Osteoblast (primary cell): ENCODE measurements around the gene RASD2. TPM values are rescaled to one million over a fixed set of nuclear protein-coding genes. Genes with fewer than 3 reads are reported as not detected.
"Not testable (repeated sequence)": the region's sequence is repeated elsewhere in the genome, so short reads cannot be mapped to it uniquely, and the experiment has no call there.

Source experiments
- DNase-seq: peaks from one replicate; pipeline ENCODE4 v3.0.0; 2011; ENCODE audit warnings: low spot score, mixed read lengths; ENCODE audit not compliant: insufficient read length; ENCODE audit errors: missing footprints
- H2AFZ ChIP-seq: 2 replicates; pipeline ENCODE4 v1.6.0; 2011; ENCODE audit warnings: mild to moderate bottlenecking, low read length
- H3K27ac ChIP-seq: 2 replicates; pipeline ENCODE4 v1.5.1; 2011; ENCODE audit warnings: mild to moderate bottlenecking, low read depth, low read length, moderate library complexity
- H3K27me3 ChIP-seq: 2 replicates; pipeline ENCODE4 v1.6.0; 2012; ENCODE audit warnings: mild to moderate bottlenecking, control low read depth, inconsistent platforms, low read length, moderate library complexity; ENCODE audit not compliant: insufficient read depth
- H3K36me3 ChIP-seq: 2 replicates; pipeline ENCODE4 v1.5.1; 2011; ENCODE audit warnings: mild to moderate bottlenecking, low read length, control low read depth, moderate library complexity; ENCODE audit not compliant: insufficient read depth
- H3K4me1 ChIP-seq: 2 replicates; pipeline ENCODE4 v1.5.1; 2011; ENCODE audit warnings: mild to moderate bottlenecking, low read length, control low read depth, moderate library complexity; ENCODE audit not compliant: insufficient read depth
- H3K4me2 ChIP-seq: 2 replicates; pipeline ENCODE4 v1.6.0; 2011; ENCODE audit warnings: mild to moderate bottlenecking, low read length; ENCODE audit not compliant: insufficient read depth
- H3K4me3 ChIP-seq: fragments of 200-600 bp; sonication (generic); 3 replicates; pipeline ENCODE4 v1.5.1; 2012; ENCODE audit warnings: mild to moderate bottlenecking, low read length, inconsistent platforms; ENCODE audit not compliant: insufficient read depth
- H3K79me2 ChIP-seq: 2 replicates; pipeline ENCODE4 v1.6.0; 2012; ENCODE audit warnings: mild to moderate bottlenecking, low read length, control low read depth, inconsistent platforms; ENCODE audit not compliant: insufficient read depth
- H3K9me3 ChIP-seq: 2 replicates; pipeline ENCODE4 v1.5.1; 2011; ENCODE audit warnings: low read depth, low read length, control low read depth
- H4K20me1 ChIP-seq: 2 replicates; pipeline ENCODE4 v1.6.0; 2012; ENCODE audit warnings: mild to moderate bottlenecking, low read length, control low read depth; ENCODE audit not compliant: insufficient read depth
- CTCF ChIP-seq: IDR thresholded peaks from 2 replicates; pipeline ENCODE4 v1.5.1; 2011; ENCODE audit warnings: mild to moderate bottlenecking, low read depth, low read length, moderate library complexity; ENCODE audit errors: extremely low read depth
- total RNA-seq: library from RNA; depleted of rRNA; stranded (reverse); fragments of >200 nt; gene quantifications from 2 replicates; pipeline ENCODE4 v1.2.3, GENCODE V29; 2012

Gene RASD2
- total RNA-seq, 1 donor: under 0.01 TPM

- no peaks in the 10 kb centered on the region for H3K79me2 ChIP-seq
- no peaks in the 10 kb centered on the region for H3K9me3 ChIP-seq
- no peak for DNase-seq
- H3K27me3 ChIP-seq: no peaks in the 10 kb centered on the region
- no peaks in the 10 kb centered on the region for H4K20me1 ChIP-seq
- H3K4me2 ChIP-seq: no peak overlapping the region
- no peak for TF ChIP-seq CTCF
- H3K4me3 ChIP-seq: no peak overlapping the region
- no peak overlapping the region for H2AFZ ChIP-seq
- no peaks in the 10 kb centered on the region for H3K36me3 ChIP-seq
- H3K27ac ChIP-seq: no peak overlapping the region
- peaks cover 9% of the 10 kb centered on the region for H3K4me1 ChIP-seq
Measured at GRCh38 chr22:35510951-35511350, 29.7 kb upstream of the RASD2 start.

- Histone ChIP-seq H3K27ac (no peak overlapping the region), H3K4me3 (no peak overlapping the region), H3K4me1 (peaks cover 9% of the 10 kb centered on the region)
Measured at GRCh38 chr22:35514366-35514765, 26.3 kb upstream of the RASD2 start.

GRCh38 chr22:35515952-35516351 is 24.7 kb upstream of the RASD2 start:
- not testable (repeated sequence) for H3K4me1 ChIP-seq, H3K27me3 ChIP-seq, H2AFZ ChIP-seq, H3K9me3 ChIP-seq, DNase-seq, H3K79me2 ChIP-seq, H3K4me2 ChIP-seq, H3K27ac ChIP-seq, H3K4me3 ChIP-seq, H3K36me3 ChIP-seq, H4K20me1 ChIP-seq

More at GRCh38 chr22:35514366-35514765, 26.3 kb upstream of the RASD2 start:
- no peak for TF ChIP-seq CTCF
- no peak for DNase-seq
- Histone ChIP-seq H3K4me2 (no peak overlapping the region), H4K20me1 (no peaks in the 10 kb centered on the region), H3K36me3 (no peaks in the 10 kb centered on the region), H2AFZ (no peak overlapping the region), H3K27me3 (peaks cover 6% of the 10 kb centered on the region), H3K79me2 (no peaks in the 10 kb centered on the region), H3K9me3 (no peaks in the 10 kb centered on the region)

- H3K79me2 ChIP-seq: no peaks in the 10 kb centered on the region
- H3K36me3 ChIP-seq: no peaks in the 10 kb centered on the region
- no peak overlapping the region for H3K4me2 ChIP-seq
- H3K27ac ChIP-seq: no peak overlapping the region
- TF ChIP-seq CTCF: no peak
- no peak overlapping the region for H2AFZ ChIP-seq
- H3K4me3 ChIP-seq: no peak overlapping the region
- no peaks in the 10 kb centered on the region for H3K9me3 ChIP-seq
- DNase-seq: no peak
- H3K27me3 ChIP-seq: peaks cover 6% of the 10 kb centered on the region
- H3K4me1 ChIP-seq: no peaks in the 10 kb centered on the region
- H4K20me1 ChIP-seq: no peaks in the 10 kb centered on the region
Measured at GRCh38 chr22:35516723-35517122, 23.9 kb upstream of the RASD2 start.

DNA sequence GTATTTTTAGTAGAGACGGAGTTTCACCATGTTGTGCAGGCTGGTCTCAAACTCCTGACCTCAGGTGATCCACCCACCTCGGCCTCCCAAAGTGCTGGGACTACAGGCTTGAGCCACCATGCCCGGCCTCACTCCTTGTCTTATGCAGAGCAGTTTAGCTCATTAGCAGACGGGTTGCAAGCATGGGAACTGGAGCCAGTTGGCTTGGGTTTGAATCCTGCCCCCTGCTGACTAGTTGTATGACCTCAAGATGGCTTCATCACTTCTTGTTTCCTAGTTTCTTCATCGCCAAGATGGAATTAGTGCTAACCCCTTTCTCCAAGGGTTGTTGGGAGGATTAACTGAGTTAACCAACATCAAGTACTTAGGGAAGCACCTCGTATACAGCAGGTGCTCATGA is 23.4 kb upstream of the RASD2 start:
- Histone ChIP-seq H3K4me3 (no peak overlapping the region), H3K36me3 (no peaks in the 10 kb centered on the region), H3K79me2 (no peaks in the 10 kb centered on the region), H3K27me3 (peaks cover 7% of the 10 kb centered on the region), H2AFZ (no peak overlapping the region), H3K4me2 (no peak overlapping the region), H3K4me1 (no peaks in the 10 kb centered on the region), H3K27ac (no peak overlapping the region), H4K20me1 (no peaks in the 10 kb centered on the region), H3K9me3 (no peaks in the 10 kb centered on the region)
- no peak for DNase-seq
- no peak for TF ChIP-seq CTCF
